Measurements from ENCODE around the gene MFAP5.

The MFAP5 gene

GRCh38 chr12:8603856-8604255 is 58.8 kb downstream of the MFAP5 start:
- Histone ChIP-seq H3K9ac (ENCODE audit: low read length) (no peak overlapping the region), H3K4me2 (ENCODE audit: low read length) (no peak overlapping the region), H3K36me3 (ENCODE audit: insufficient read depth, low read length) (peaks cover 47% of the 10 kb centered on the region), H3K9me3 (ENCODE audit: low read length) (no peaks in the 10 kb centered on the region), H3K79me2 (ENCODE audit: insufficient read depth, low read length) (no peaks in the 10 kb centered on the region; the same call in 1 of the 2 replicates), H2AFZ (ENCODE audit: low read length) (no peak overlapping the region), H3F3A (ENCODE audit: insufficient read depth, low read length) (peaks cover 5% of the 10 kb centered on the region; the same call in 1 of the 2 replicates), H3K4me3 (ENCODE audit: low read depth, low read length, poor library complexity, severe bottlenecking) (no peak overlapping the region), H3K27ac (ENCODE audit: low read depth, low read length, poor library complexity, severe bottlenecking) (peak overlapping the region; percentile 51), H3K9me2 (ENCODE audit: low read depth, low read length) (no peaks in the 10 kb centered on the region), H3K27me3 (ENCODE audit: insufficient read depth, low read length) (no peaks in the 10 kb centered on the region), H4K20me1 (ENCODE audit: insufficient read depth, low read length) (no peaks in the 10 kb centered on the region), H3K4me1 (ENCODE audit: insufficient read depth, low read length, severe bottlenecking) (peaks cover 43% of the 10 kb centered on the region)
- peak; percentile 37; the same call in 1 of the 2 replicates for TF ChIP-seq CTCF (IDR thresholded peaks at IDR 0.05; ENCODE audit: low read length)
- no peak for TF ChIP-seq EZH2 (IDR thresholded peaks at IDR 0.05; ENCODE audit: borderline replicate concordance, low read length)

GRCh38 chr12:8603286-8603685 is 59.3 kb downstream of the MFAP5 start:
- Histone ChIP-seq H3K27me3 (ENCODE audit: insufficient read depth, low read length) (no peaks in the 10 kb centered on the region), H3K9me3 (ENCODE audit: low read length) (no peaks in the 10 kb centered on the region), H3K4me2 (ENCODE audit: low read length) (no peak overlapping the region)

GRCh38 chr12:8596561-8596960 is 66.1 kb downstream of the MFAP5 start:
- Histone ChIP-seq H4K20me1 (ENCODE audit: insufficient read depth, low read length) (no peaks in the 10 kb centered on the region), H3K79me2 (ENCODE audit: insufficient read depth, low read length) (no peaks in the 10 kb centered on the region), H3K4me3 (ENCODE audit: low read depth, low read length, poor library complexity, severe bottlenecking) (no peak overlapping the region), H2AFZ (ENCODE audit: low read length) (peak overlapping the region; percentile 25; the same call in 1 of the 2 replicates), H3K27me3 (ENCODE audit: insufficient read depth, low read length) (no peaks in the 10 kb centered on the region), H3K4me1 (ENCODE audit: insufficient read depth, low read length, severe bottlenecking) (peaks cover 37% of the 10 kb centered on the region), H3K9me2 (ENCODE audit: low read depth, low read length) (no peaks in the 10 kb centered on the region), H3F3A (ENCODE audit: insufficient read depth, low read length) (peaks cover 2% of the 10 kb centered on the region; the same call in 1 of the 2 replicates), H3K9me3 (ENCODE audit: low read length) (no peaks in the 10 kb centered on the region), H3K9ac (ENCODE audit: low read length) (no peak overlapping the region), H3K27ac (ENCODE audit: low read depth, low read length, poor library complexity, severe bottlenecking) (no peak overlapping the region), H3K36me3 (ENCODE audit: insufficient read depth, low read length) (no peaks in the 10 kb centered on the region), H3K4me2 (ENCODE audit: low read length) (no peak overlapping the region)
- TF ChIP-seq CTCF (IDR thresholded peaks at IDR 0.05; ENCODE audit: low read length) (no peak), EZH2 (IDR thresholded peaks at IDR 0.05; ENCODE audit: borderline replicate concordance, low read length) (no peak)

More at GRCh38 chr12:8603286-8603685, 59.3 kb downstream of the MFAP5 start:
- no peaks in the 10 kb centered on the region for H3K79me2 ChIP-seq (ENCODE audit: insufficient read depth, low read length)
- no peaks in the 10 kb centered on the region for H4K20me1 ChIP-seq (ENCODE audit: insufficient read depth, low read length)
- H3K9me2 ChIP-seq (ENCODE audit: low read depth, low read length) = no peaks in the 10 kb centered on the region
- H3K4me3 ChIP-seq (ENCODE audit: low read depth, low read length, poor library complexity, severe bottlenecking) = no peak overlapping the region
- H3K36me3 ChIP-seq (ENCODE audit: insufficient read depth, low read length) = peaks cover 47% of the 10 kb centered on the region
- H3K4me1 ChIP-seq (ENCODE audit: insufficient read depth, low read length, severe bottlenecking) = peaks cover 39% of the 10 kb centered on the region
- peaks cover 5% of the 10 kb centered on the region; the same call in 1 of the 2 replicates for H3F3A ChIP-seq (ENCODE audit: insufficient read depth, low read length)
- H3K9ac ChIP-seq (ENCODE audit: low read length) = no peak overlapping the region
- H2AFZ ChIP-seq (ENCODE audit: low read length) = no peak overlapping the region
- H3K27ac ChIP-seq (ENCODE audit: low read depth, low read length, poor library complexity, severe bottlenecking) = peak overlapping the region; percentile 51
- TF ChIP-seq CTCF (IDR thresholded peaks at IDR 0.05; ENCODE audit: low read length) (no peak), EZH2 (IDR thresholded peaks at IDR 0.05; ENCODE audit: borderline replicate concordance, low read length) (no peak)
